NOMO-1 treated with dmso at 0.1 percent for 144 hours (cell line): ENCODE data around the gene SPN.
"Not testable (repeated sequence)": the region's sequence is repeated elsewhere in the genome, so short reads cannot be mapped to it uniquely, and the experiment has no call there.

ENCODE experiments used
- DNase-seq: peaks from one replicate; lab custom pipeline; 2025; ENCODE audit not compliant: unreplicated experiment; lab: John Stamatoyannopoulos, UW

SPN gene

DNA sequence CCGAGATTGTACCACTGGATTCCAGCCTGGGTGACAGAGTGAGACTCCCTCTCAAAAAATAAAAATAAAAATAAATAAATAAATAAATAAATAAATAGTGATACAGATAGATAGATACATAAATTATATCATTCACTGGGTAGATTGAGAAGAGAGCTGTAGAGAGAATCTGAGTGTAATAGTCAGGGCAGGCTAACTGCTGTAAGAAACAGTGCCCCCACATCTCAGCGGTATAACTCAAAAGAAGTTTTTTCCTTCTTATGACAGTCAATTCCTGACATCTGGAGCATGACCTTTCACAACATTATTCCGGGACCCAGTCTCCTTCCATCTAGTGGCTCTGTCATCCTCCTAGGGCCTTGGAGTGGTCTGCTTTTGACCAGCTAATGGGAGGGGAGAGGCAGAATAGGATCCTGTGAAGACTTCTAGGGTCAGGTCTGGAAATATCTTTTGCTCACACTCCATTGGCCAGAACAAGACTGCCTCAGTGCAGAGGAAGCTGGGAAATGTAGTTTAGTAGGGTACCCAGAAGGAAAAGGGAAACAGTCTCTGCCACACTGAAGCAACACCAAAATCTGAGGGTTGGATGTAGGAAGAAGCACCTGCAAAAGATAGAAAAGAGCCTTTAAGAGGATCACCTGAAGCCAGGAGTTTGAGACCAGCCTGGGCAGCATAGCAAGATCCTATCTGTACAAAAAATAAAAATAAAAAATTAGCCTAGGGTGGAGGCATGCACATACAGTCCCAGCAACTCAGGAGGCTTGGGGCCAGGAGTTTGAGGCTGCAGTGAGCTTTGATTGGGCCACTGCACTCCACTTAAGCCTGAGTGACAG lies 13.0 kb downstream of the SPN start:
- DNase-seq: peak; percentile 47

DNA sequence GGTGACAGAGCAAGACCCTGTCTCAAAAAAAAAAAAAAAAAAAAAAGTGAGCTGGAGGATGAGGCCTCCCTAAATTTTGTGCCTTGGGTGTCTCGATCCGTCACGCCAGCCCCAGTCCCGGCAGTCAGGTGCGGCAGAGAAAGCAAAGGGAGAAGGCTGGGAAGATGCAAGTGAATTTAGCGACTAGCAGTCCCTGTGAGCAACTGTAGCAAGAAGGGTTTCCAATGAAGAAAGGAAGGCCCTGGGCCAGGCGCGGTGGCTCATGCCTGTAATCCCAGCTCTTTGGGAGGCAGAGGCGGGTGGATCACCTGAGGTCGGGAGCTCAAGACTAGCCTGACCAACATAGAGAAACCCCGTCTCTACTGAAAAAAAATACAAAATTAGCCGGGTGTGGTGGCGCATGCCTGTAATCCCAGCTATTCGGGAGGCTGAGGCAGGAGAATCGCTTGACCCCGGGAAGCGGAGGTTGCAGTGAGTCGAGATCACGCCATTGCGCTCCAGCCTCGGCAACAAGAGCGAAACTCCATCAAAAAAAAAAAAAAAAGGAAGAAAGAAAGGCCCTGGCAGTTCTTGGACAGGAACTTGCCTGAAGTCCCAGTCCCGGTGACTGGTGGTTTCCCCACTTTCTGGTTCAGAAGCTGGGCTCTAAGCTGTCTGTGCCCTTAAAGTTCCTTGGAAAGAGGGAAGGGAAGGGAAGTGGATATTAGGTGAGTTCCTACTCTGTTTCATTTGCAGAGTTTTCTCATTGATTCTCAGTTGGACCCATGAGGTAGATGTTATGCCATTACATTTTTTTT lies 14.1 kb downstream of the SPN start:
- DNase-seq: no peak

DNA sequence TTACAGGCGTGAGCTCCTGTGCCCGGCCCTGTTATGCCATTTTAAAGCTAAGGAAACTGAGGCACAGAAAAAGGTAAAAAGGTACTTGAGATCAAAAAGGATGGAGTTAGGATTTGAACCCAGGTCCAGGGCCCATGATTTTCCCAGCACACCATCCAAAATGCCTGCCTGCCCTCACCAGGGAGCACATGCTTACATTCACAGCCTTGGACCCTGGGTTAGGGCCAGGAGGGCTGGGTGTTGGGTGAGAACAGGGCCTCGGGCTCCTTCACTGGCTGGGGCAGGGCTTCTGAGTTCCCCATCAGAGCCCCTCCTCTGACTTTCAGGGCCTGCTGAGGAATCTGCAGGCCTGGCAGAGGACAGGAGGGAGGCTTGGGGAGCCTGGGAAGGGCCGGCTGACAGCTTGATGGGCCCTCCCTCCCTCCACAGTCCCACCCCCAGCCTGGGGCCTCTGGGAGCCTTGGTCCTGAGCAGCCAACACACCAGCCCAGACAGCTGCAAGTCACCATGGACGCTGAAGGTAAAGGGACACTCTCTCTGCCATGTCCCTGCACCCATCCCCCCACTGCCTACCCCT lies 15.7 kb downstream of the SPN start, which contains the start of gene QPRT:
QPRT (plus strand) TSS at position 490 of the 577 bp plus-strand sequence; CDS start at position 508, 18 bp downstream.
- DNase-seq: no peak

DNA sequence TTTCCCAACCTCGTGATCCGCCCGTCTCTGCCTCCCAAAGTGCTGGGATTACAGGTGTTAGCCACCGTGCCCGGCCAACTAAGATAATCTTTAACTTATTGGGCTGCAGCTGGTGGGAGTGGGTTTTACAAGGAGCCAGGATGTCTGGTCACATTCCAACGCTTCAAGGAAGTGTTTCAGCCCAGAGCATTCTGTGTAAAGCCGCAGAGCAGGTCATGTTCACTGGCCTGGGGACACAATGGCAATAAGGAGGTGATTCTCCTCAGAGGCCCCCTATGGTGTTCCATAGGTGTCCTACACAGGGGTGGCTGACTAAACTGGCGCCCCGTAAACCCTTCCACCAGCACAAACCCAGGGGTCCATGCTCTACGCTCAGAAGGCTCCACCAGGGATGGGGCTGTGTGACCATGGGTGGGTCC lies 17.1 kb downstream of the SPN start:
- DNase-seq: no peak

DNA sequence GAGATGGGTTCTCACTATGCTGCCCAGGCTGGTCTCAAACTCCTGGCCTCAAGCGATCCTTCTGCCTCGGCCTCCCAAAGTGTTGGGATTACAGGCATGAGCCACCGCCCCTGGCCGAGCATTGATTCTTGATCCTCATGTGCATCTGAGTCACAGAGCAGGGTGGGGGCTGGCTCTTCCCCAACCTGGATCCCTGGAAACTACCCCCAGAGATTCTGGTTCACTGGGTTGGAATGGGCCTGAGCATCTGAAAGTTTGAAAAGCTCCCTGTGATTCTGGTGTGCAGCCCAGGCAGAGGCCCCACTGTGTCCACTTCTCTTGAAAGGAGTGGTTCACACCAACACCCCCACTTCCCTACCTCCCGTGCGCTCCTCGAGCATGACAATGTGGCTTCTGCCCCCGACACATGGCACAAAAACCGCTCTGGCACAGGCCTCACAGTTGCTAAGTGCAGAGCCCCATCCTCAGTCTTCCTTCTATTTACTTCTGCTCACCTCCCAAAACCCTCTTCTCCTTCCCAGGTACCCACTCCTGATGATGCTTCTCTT lies 20.6 kb downstream of the SPN start:
- no peak for DNase-seq

DNA sequence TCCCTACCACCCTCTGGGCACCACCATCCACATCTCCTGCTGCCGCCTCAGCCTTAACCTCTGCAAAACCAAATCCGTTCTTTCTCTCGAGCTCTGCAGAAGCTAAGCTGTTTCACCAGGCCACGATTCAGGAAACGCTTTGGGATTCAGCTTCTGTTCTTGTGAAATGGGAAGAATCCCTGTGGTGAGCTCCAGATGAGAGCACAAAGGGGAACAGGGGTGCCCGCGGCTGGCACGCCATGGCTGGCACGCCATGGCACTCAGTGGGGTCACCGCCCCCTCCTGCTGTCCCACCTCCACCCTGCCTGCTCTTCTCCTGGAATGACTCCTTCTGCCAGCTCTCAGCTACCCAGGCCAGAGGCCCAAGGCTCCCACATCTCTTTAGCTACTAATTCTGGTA lies 21.6 kb downstream of the SPN start:
- no peak for DNase-seq

DNA sequence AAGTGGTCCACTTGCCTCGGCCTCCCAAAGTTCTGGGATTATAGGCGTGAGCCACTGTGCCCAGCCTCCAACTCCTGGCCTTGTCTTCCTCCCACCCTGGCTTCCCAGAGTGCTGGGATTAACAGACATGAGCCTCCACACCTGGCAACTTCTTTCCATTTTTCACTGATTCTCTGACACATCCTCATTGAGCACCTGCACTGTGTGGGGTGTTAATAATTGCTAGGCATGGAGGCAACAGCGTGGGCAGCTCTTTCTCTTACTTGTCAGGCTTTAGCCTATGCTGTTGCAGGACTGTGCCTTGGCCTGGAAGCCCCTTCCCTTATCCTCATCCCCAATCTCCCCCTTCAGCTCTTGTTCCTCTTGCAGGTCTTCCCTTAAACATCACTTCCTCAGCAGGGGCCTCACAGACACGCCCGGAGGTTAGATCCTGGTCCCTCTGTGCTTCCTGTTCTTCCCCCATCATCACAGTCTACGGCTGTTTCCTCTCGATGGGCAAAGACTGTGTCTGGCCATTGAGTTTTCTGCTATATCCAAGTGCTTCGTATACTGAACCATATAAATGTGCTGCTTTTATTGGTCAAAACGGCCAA lies 23.8 kb downstream of the SPN start:
- DNase-seq: peak; percentile 40

DNA sequence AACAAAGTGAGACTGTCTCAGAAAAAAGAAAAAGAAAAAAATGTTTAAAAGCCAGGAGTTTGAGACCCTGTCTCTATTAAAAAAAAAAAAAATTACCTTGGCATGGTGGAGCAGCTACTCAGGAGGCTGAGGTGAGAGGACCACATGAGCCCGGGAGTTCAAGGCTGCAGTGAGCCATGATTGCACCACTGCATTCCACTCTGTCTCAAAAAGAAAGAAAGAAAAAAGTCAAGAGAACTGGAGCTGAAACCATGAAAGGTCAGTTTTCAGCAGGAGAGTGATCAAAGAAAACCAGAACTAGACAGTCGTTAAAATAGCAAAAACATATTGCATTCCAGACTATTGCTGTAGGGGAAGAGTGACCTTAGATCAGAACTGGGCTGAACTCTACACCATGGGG lies 24.7 kb downstream of the SPN start:
- DNase-seq: no peak

DNA sequence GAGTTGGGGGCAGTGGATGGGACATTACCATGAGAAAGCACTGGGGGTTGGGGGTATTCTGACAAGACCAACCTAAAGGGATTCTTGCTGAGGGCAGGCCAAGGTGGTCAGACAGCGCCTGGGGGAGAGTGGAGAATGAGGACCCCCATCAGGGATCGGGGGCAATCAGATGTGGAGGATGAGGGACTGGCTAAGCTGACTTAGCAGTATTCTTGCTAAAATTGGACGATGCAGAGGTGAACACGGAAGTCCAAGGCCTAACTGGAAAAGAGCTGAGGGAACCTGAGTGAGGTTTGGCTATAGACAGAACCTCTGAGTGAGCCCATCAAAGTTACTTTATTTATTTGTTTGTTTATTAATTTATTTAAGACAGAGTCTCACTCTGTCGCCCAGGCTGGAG lies 25.1 kb downstream of the SPN start:
- no peak for DNase-seq

DNA sequence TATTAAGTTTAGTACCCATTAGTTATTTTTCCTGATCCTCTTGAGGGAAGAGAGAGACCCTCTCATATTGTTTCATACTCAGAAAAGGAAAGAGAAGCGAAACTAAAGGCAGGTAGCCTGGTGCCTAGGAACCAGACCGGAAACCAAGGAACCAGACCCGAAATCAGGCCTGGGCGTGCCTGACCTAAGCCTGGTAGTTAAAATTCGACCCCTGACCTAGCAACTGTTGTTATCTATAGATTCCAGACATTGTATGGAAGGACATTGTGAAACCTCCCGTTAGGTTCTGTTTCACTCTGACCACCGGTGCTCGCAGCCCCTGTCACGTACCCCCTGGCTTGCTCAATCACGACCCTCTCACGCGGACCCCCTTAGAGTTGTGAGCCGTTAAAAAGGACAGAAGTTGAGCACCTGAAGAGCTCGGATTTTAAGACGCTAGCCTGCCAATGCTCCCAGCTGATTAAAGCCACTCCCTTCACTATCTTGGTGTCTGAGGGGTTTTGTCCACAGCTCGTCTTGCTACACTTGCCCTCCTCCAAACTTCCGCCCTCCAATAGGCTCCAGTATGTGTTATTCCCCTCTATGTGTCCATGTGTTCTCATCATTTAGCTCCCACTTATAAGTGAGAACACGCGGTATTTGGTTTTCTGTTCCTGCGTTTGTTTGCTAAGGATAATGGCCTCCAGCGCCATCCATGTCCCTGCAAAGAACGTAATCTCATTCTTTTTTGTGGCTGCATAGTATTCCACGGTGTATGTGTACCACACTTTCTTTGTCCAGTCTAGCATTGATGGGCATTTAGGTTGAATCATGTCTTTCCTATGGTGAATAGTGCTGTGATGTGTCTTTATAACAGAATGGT lies 26.7 kb downstream of the SPN start:
- peak; percentile 32 for DNase-seq

DNA sequence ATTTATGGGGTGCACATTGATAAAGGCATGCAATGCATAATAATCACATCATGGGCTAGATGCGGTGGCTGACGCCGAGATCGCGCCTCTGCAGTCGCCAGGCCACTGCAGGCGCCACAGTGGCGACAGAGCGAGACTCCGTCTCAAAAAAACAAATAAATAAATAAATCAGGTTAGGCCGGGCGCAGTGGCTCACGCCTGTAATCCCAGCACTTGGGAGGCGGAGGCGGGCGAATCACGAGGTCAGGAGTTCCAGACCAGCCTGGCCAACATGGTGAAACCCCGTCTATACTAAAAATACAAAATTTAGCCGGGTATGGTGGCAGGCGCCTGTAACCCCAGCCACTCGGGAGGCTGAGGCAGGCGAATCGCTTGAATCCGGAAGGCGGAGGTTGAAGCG lies 29.6 kb downstream of the SPN start:
- not testable (repeated sequence) for DNase-seq

DNA sequence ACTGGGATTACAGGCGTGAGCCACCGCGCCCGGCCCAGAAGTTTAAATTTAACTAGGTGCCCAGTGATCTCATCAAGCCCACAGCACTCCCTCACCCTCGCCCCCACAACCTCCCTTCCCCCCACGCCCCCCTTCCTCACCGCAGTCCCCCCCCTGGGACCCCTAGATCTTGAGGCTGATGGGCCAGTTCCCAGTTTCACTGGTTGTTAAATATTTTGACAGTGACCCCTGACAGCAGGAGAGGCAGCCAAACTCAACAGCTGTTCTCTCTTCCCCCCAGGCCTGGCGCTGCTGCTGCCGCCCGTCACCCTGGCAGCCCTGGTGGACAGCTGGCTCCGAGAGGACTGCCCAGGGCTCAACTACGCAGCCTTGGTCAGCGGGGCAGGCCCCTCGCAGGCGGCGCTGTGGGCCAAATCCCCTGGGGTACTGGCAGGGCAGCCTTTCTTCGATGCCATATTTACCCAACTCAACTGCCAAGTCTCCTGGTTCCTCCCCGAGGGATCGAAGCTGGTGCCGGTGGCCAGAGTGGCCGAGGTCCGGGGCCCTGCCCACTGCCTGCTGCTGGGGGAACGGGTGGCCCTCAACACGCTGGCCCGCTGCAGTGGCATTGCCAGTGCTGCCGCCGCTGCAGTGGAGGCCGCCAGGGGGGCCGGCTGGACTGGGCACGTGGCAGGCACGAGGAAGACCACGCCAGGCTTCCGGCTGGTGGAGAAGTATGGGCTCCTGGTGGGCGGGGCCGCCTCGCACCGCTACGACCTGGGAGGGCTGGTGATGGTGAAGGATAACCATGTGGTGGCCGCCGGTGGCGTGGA lies 31.5 kb downstream of the SPN start:
- DNase-seq: no peak

DNA sequence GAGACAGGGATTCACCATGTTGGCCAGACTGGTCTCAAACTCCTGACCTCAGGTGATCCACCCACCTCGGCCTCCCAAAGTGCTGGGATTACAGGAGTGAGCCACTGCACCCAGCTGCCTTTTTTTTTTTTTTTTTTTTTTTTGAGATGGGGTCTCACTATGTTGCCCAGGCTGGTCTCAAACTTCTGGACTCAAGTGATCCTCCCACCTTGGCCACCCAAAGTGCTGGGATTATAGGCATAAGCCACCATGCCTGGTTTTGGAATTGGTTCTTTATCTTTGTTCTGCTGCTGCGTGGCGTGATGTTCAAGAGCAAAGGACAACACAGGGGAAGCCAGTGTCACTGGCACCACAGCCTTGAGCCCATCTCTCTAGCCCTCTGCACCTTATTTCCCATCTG lies 32.6 kb downstream of the SPN start:
- DNase-seq: not testable (repeated sequence)

DNA sequence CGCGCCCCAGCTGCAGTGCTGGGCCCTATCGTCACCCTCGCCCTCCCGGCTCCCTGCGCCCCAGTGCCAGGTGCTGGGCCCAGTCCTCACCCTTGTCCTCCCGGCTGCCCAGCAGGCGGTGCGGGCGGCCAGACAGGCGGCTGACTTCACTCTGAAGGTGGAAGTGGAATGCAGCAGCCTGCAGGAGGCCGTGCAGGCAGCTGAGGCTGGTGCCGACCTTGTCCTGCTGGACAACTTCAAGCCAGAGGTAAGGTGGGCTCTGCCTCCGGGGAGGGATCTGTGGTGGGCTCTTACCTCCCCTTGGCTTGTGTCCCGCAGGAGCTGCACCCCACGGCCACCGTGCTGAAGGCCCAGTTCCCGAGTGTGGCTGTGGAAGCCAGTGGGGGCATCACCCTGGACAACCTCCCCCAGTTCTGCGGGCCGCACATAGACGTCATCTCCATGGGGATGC lies 33.9 kb downstream of the SPN start:
- no peak for DNase-seq

DNA sequence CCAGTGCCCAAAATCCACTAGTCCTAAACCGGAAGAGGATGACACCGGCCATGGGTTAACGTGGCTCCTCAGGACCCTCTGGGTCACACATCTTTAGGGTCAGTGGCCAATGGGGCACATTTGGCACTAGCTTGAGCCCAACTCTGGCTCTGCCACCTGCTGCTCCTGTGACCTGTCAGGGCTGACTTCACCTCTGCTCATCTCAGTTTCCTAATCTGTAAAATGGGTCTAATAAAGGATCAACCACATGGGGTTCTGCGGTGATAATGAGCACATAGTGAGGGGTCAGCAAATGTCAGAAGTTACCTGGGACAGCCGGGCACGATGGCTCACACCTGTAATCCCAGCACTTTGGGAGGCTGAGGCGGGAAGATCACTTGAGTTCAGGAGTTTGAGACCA lies 34.3 kb downstream of the SPN start:
- no peak for DNase-seq

DNA sequence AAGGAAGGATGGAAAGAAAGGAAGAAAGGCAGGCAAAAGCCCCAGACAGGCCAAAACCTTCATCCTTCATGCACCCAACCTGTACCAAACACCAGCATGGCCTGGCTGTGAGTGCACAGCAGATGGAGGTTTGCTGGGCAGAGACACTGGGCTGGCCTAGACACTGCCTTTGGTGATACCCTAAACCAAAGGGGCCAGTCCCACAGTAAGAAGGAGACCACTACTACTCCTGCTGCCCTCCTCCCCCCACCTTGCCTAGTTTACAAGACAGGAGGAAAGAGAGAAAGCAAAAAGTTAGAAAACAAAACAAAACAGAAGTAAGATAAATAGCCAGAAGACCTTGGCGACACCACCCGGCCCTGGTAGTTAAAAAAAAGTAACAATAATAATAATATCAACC lies 35.0 kb downstream of the SPN start:
- DNase-seq: no peak

DNA sequence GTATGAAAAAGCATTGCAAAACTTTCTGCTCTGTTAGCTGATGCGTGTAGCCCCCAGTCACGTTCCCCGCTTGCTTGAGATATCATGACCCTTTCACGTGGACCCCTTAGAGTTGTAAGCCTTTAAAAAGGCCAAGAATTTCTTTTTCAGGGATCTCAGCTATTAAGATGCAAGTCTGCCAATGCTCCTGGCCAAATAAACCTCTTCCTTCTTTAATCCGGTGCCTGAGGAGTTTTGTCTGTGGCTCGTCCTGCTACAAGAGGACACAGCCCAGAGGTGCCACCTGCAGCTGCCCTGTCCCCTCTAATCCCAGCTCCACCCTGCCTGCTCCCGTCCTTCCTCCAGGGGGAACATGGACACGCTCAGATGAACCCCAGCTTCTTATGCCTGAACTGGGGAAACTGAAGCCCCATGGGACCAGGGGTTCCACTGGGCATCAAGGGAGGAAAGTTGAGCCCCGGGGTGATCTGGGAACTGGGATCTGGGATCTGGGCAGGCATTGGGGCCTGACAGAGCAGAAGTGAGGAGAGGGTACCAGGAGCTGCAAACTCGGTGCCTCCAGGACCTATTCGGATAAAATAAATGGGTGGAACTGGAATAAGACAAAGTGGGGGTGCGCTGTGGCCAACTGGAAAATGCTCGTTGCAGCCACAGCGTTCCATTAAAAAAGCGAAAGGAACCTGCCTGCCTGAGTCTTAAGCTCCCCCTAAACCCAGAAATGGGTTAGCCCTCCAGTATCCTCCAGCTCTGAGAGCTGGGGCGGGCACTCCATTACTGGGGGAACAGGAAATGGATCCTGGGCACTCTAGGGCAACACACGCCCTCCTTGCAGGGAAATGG lies 35.7 kb downstream of the SPN start:
- DNase-seq: no peak
